Measurements from ENCODE around the gene EIF4G1. TPM values are rescaled to one million over a fixed set of nuclear protein-coding genes. Genes with fewer than 3 reads are reported as not detected.
"Not testable (repeated sequence)": the region's sequence is repeated elsewhere in the genome, so short reads cannot be mapped to it uniquely, and the experiment has no call there.

The EIF4G1 gene
- total RNA-seq, 1 donor from 2014 or later, result 381 TPM

- no peak for TF ChIP-seq CTCF (IDR thresholded peaks at IDR 0.05; ENCODE audit: insufficient read depth, low read length, poor library complexity, severe bottlenecking)
- Histone ChIP-seq H3K27me3 (ENCODE audit: control insufficient read depth, insufficient read depth, low read length) (no peaks in the 10 kb centered on the region), H3K36me3 (ENCODE audit: control insufficient read depth, insufficient read depth, low read length) (peaks cover 11% of the 10 kb centered on the region), H3K4me3 (ENCODE audit: low read depth, low read length) (peak overlapping the region; percentile 61)
- DNase-seq (ENCODE audit: low read depth), result no peak
Observed at GRCh38 chr3:184336547-184337398, 22.4 kb downstream of the EIF4G1 start.

- TF ChIP-seq CTCF (IDR thresholded peaks at IDR 0.05; ENCODE audit: insufficient read depth, low read length, poor library complexity, severe bottlenecking), result no peak
- peak within 1 kb of the TSS; percentile 61 for H3K4me3 ChIP-seq (ENCODE audit: low read depth, low read length)
- DNase-seq (ENCODE audit: low read depth), result no peak
Observed at GRCh38 chr3:184337399-184337714, 23.0 kb downstream of the EIF4G1 start, which contains the start of gene FAM131A. Gene FAM131A, plus strand, starts transcription at chr3:184337600. Its CDS starts 31 bp downstream, at chr3:184337631.

GRCh38 chr3:184337981-184338380, 23.6 kb downstream of the EIF4G1 start:
- DNase-seq (ENCODE audit: low read depth), result no peak
- Histone ChIP-seq H3K4me3 (ENCODE audit: low read depth, low read length) (no peak overlapping the region), H3K36me3 (ENCODE audit: control insufficient read depth, insufficient read depth, low read length) (peaks cover 9% of the 10 kb centered on the region), H3K27me3 (ENCODE audit: control insufficient read depth, insufficient read depth, low read length) (no peaks in the 10 kb centered on the region)
- TF ChIP-seq CTCF (IDR thresholded peaks at IDR 0.05; ENCODE audit: insufficient read depth, low read length, poor library complexity, severe bottlenecking), result no peak

More at GRCh38 chr3:184337399-184337714, 23.0 kb downstream of the EIF4G1 start, which contains the start of gene FAM131A:
- Histone ChIP-seq H3K27me3 (ENCODE audit: control insufficient read depth, insufficient read depth, low read length) (no peaks in the 10 kb centered on the region), H3K36me3 (ENCODE audit: control insufficient read depth, insufficient read depth, low read length) (peaks cover 10% of the 10 kb centered on the region)

- Histone ChIP-seq H3K27me3 (ENCODE audit: control insufficient read depth, insufficient read depth, low read length) (no peaks in the 10 kb centered on the region), H3K4me3 (ENCODE audit: low read depth, low read length) (peak overlapping the region; percentile 2), H3K36me3 (ENCODE audit: control insufficient read depth, insufficient read depth, low read length) (peaks cover 7% of the 10 kb centered on the region)
- no peak for TF ChIP-seq CTCF (IDR thresholded peaks at IDR 0.05; ENCODE audit: insufficient read depth, low read length, poor library complexity, severe bottlenecking)
- no peak for DNase-seq (ENCODE audit: low read depth)
Observed at GRCh38 chr3:184338511-184338945, 24.1 kb downstream of the EIF4G1 start.

GRCh38 chr3:184339001-184339400, 24.6 kb downstream of the EIF4G1 start:
- Histone ChIP-seq H3K4me3 (ENCODE audit: low read depth, low read length) (peak overlapping the region; percentile 2), H3K36me3 (ENCODE audit: control insufficient read depth, insufficient read depth, low read length) (peaks cover 4% of the 10 kb centered on the region)
- DNase-seq (ENCODE audit: low read depth), result no peak

GRCh38 chr3:184339451-184340135, 25.2 kb downstream of the EIF4G1 start:
- not testable (repeated sequence) for DNase-seq (ENCODE audit: low read depth); H3K4me3 ChIP-seq (ENCODE audit: low read depth, low read length); H3K27me3 ChIP-seq (ENCODE audit: control insufficient read depth, insufficient read depth, low read length); H3K36me3 ChIP-seq (ENCODE audit: control insufficient read depth, insufficient read depth, low read length)

More at GRCh38 chr3:184339001-184339400, 24.6 kb downstream of the EIF4G1 start:
- TF ChIP-seq CTCF (IDR thresholded peaks at IDR 0.05; ENCODE audit: insufficient read depth, low read length, poor library complexity, severe bottlenecking), result no peak
- H3K27me3 ChIP-seq (ENCODE audit: control insufficient read depth, insufficient read depth, low read length), result no peaks in the 10 kb centered on the region
